Measurements from ENCODE around the gene PFDN5. TPM values are rescaled to one million over a fixed set of nuclear protein-coding genes. Genes with fewer than 3 reads are reported as not detected.
"Not testable (repeated sequence)": the region's sequence is repeated elsewhere in the genome, so short reads cannot be mapped to it uniquely, and the experiment has no call there.

The PFDN5 gene
- total RNA-seq, 2 experiments from 2014 or later, result 376 to 383 TPM

DNA sequence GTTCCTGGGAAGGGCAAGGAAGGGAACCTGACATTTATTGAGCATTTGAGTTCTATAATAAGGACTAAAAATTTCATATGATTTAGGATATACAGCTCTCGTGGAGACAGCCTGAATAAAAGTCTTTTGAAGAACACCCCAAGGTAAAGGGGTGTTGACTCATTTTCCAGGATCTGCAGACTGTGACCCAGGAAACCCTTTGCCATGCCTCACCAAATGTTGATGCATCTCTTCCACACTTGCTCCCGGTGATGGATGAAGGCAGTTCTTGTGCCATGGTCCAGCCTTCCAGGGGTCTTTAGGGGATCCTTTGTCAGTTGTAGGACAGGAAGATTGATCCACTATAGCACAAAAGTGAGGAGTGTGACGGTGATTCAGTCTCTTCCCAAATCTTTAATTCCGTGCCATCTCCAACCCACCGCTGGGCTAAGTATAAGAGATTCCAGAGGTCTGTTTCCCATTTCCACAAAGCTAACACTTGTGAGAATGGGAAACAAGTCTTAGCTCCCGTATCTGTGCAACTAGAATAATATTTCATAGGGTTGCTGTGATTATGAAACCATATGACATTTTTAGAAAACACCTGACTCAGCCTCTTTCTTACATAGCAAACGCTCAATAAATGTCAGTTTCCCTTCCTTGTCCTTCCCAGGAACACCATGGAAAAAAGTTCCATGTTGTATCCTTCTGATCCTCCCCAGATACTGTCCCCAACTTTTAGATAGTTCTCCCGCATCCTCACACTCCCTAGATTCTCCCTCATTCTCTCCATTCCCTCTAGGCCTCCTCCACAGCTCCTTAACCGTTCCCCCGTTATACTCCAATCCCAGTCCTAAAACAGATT is 25.2 kb downstream of the PFDN5 start:
- H3K4me3 Mint-ChIP-seq, result peak overlapping the region; percentile 91
- intact Hi-C loops (cut with micrococcal nuclease), result loop anchor here (1.0 to 10.0 kb wide), 4 partner anchors 21 to 1664 kb away; partner anchors contain the start of genes ESPL1, MYG1 and TESPA1
- DNase-seq, result no peak
- peaks cover 20% of the 10 kb centered on the region for H3K36me3 Mint-ChIP-seq (ENCODE audit: low read depth)
- peak overlapping the region; percentile 97 for H3K27ac Mint-ChIP-seq
- H3K4me1 Mint-ChIP-seq (ENCODE audit: low read depth), result peaks cover 34% of the 10 kb centered on the region
- H3K27me3 Mint-ChIP-seq (ENCODE audit: low read depth), result no peaks in the 10 kb centered on the region
- no peaks in the 10 kb centered on the region for H3K9me3 Mint-ChIP-seq
- CTCF ChIA-PET, result interaction anchor here (0.5 to 12.9 kb wide), 46 partner anchors 9 to 266 kb away, joined by 3 to 196 read pairs (median 5); partner anchors contain the start of genes ESPL1, MYG1, PFDN5 and SP1

DNA sequence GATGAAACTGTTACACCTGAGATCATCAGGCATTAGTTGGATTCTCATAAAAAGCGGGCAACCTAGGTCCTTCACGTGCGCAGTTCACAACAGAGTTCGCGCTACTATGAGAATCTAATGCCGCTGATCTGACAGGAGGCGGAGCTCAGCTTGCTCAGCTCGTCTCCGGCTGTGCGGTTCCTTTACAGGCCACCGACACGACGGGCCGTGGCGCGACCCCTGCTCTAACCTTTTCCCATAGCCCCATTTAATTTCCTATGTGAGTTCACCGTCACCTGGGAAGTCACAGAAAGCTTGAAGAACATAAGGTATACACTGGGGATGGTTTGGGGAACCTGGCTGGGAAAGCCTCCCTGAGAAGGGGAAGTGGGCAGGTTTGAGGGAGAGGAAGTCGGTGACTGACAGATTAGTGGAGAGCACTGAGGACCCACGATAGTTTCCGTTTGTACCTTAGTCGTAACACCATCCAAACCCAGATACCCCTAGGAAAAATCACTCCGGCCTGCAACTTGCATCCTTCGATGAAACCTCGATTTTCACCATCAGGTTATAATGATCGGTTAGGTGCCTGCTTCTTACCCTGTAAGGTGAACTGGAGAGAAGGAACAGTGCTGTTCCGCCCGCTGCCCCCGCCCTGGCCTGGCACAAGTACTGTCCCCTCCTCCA is 28.9 kb downstream of the PFDN5 start:
- peak overlapping the region; percentile 93 for H3K4me3 Mint-ChIP-seq
- peaks cover 35% of the 10 kb centered on the region for H3K4me1 Mint-ChIP-seq (ENCODE audit: low read depth)
- peaks cover 4% of the 10 kb centered on the region for H3K36me3 Mint-ChIP-seq (ENCODE audit: low read depth)
- no peaks in the 10 kb centered on the region for H3K27me3 Mint-ChIP-seq (ENCODE audit: low read depth)
- intact Hi-C loops (cut with micrococcal nuclease), result loop anchor here (1.0 to 10.0 kb wide), 12 partner anchors 21 to 1661 kb away; partner anchors contain the start of genes ATP5MC2, MYG1, PCBP2 and PFDN5
- H3K9me3 Mint-ChIP-seq, result no peaks in the 10 kb centered on the region
- CTCF ChIA-PET, result interaction anchor here (0.5 to 12.9 kb wide), 20 partner anchors 9 to 184 kb away, joined by 3 to 196 read pairs (median 4); partner anchors contain the start of genes MYG1, PRR13, SP1 and TARBP2
- H3K27ac Mint-ChIP-seq, result peak overlapping the region; percentile 97
- DNase-seq, result peak; percentile 72

DNA sequence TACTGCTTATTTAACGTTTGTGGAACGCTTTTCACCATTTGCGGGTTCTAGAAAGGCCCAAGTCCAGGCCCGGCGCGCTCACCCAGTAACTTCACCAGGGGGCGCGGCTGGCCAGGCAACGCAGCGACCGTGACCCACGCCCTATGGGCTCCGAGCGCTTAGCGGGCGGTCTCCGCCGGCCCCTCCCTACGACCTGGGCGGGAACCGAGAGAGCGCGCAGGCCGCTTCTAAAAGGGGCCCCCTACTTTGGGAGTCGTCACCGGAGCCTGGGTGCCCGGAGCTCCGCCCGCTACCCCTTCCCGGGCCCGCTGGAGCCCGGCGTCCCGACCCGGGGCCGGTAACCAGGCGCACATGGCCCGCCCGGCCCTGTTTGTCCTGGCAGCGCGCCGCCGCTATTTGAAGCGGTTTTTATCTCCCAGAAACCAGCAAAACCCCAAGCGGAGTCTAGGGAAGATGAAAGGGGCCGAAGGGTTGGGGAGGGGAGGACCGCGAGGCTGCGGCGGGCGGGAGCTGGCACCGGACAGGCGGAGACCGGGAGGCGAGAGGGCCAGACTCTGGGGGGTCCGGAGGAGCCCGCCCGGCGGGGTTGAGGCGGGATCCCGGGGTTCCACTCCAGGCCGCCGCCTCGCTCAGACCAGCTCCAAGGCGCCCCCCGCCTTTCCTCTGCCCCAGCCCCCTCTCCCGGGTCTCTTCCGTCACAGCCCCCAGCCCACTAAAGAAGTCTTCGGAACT is 29.6 kb downstream of the PFDN5 start:
- peak overlapping the region; percentile 93 for H3K4me3 Mint-ChIP-seq
- peaks cover 33% of the 10 kb centered on the region for H3K4me1 Mint-ChIP-seq (ENCODE audit: low read depth)
- H3K27ac Mint-ChIP-seq, result peak overlapping the region; percentile 97
- intact Hi-C loops (cut with micrococcal nuclease), result loop anchor here (1.0 to 10.0 kb wide), 12 partner anchors 20 to 1660 kb away; partner anchors contain the start of genes ATP5MC2, MYG1, PCBP2 and PFDN5
- H3K36me3 Mint-ChIP-seq (ENCODE audit: low read depth), result peaks cover 1% of the 10 kb centered on the region
- H3K27me3 Mint-ChIP-seq (ENCODE audit: low read depth), result no peaks in the 10 kb centered on the region
- CTCF ChIA-PET, result interaction anchor here (0.6 to 12.9 kb wide), 12 partner anchors 21 to 183 kb away, joined by 3 to 196 read pairs (median 6); partner anchors contain the start of genes MYG1 and SP1
- peak; percentile 93 for DNase-seq
- no peaks in the 10 kb centered on the region for H3K9me3 Mint-ChIP-seq

DNA sequence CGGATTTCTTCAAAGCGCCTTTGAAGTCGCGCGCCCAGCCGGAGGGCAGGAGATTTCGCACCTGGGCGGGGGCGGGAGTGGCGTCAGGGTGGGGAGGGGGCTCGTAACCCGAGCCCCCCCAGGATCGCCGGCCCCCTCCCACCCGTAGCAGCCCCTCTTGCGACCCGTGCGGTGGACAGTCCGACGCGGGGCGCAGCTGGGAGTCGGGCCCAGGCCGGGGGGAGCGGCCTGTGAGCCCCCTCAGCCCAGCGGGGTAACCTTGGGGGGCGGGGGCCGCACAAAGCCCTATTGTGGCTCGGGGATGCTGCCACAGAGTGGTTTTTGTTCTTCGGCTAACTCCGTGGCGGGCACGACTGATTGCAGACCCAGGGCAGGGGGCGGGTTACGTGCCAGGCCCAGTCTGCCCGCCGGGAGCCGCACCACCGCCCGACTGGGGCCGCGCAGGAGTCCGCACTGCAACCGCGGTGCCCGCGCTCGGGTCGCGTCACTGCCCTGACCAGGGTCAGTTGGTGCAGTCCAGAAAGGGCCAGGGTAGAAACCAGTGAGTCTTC is 30.2 kb downstream of the PFDN5 start:
- CTCF ChIA-PET, result interaction anchor here (0.7 to 12.9 kb wide), 6 partner anchors 20 to 113 kb away, joined by 3 to 196 read pairs (median 10); partner anchors contain the start of gene SP1
- peak; percentile 45 for DNase-seq
- Mint-ChIP-seq H3K4me1 (ENCODE audit: low read depth) (peaks cover 26% of the 10 kb centered on the region), H3K36me3 (ENCODE audit: low read depth) (no peaks in the 10 kb centered on the region), H3K27me3 (ENCODE audit: low read depth) (no peaks in the 10 kb centered on the region), H3K4me3 (peak overlapping the region; percentile 93), H3K27ac (peak overlapping the region; percentile 55), H3K9me3 (no peaks in the 10 kb centered on the region)
- intact Hi-C loops (cut with micrococcal nuclease), result loop anchor here (10.0 kb wide), 1 partner anchor 1659 kb away; the partner anchor contains the start of gene TESPA1

GRCh38 chr12:53326460-53327185 is 31.3 kb downstream of the PFDN5 start:
- H3K4me1 Mint-ChIP-seq (ENCODE audit: low read depth), result peaks cover 17% of the 10 kb centered on the region
- H3K27me3 Mint-ChIP-seq (ENCODE audit: low read depth), result no peaks in the 10 kb centered on the region
- H3K9me3 Mint-ChIP-seq, result no peaks in the 10 kb centered on the region
- CTCF ChIA-PET, result interaction anchor here (0.6 to 12.9 kb wide), 15 partner anchors 10 to 186 kb away, joined by 3 to 196 read pairs (median 3); partner anchors contain the start of gene SP1
- H3K36me3 Mint-ChIP-seq (ENCODE audit: low read depth), result no peaks in the 10 kb centered on the region
- peak overlapping the region; percentile 70 for H3K4me3 Mint-ChIP-seq
- DNase-seq, result no peak
- H3K27ac Mint-ChIP-seq, result no peak overlapping the region
- intact Hi-C loops (cut with micrococcal nuclease), result loop anchor here (10.0 kb wide), 1 partner anchor 1658 kb away; the partner anchor contains the start of gene TESPA1

GRCh38 chr12:53327435-53328042 is 32.2 kb downstream of the PFDN5 start:
- intact Hi-C loops (cut with micrococcal nuclease), result loop anchor here (10.0 kb wide), 1 partner anchor 1657 kb away; the partner anchor contains the start of gene TESPA1

GRCh38 chr12:53328043-53328435 is 32.7 kb downstream of the PFDN5 start:
- no peak for DNase-seq
- no peak overlapping the region for H3K27ac Mint-ChIP-seq
- peaks cover 2% of the 10 kb centered on the region for H3K27me3 Mint-ChIP-seq (ENCODE audit: low read depth)
- CTCF ChIA-PET, result interaction anchor here (1.1 to 12.9 kb wide), 5 partner anchors 9 to 181 kb away, joined by 3 to 196 read pairs (median 4); no protein-coding TSS in a partner anchor
- no peaks in the 10 kb centered on the region for H3K36me3 Mint-ChIP-seq (ENCODE audit: low read depth)
- intact Hi-C loops (cut with micrococcal nuclease), result loop anchor here (10.0 kb wide), 1 partner anchor 1657 kb away; the partner anchor contains the start of gene TESPA1
- no peaks in the 10 kb centered on the region for H3K9me3 Mint-ChIP-seq
- H3K4me3 Mint-ChIP-seq, result no peak overlapping the region
- H3K4me1 Mint-ChIP-seq (ENCODE audit: low read depth), result peaks cover 12% of the 10 kb centered on the region

More at GRCh38 chr12:53327435-53328042, 32.2 kb downstream of the PFDN5 start:
- H3K36me3 Mint-ChIP-seq (ENCODE audit: low read depth), result no peaks in the 10 kb centered on the region
- DNase-seq, result peak; percentile 15
- no peaks in the 10 kb centered on the region for H3K9me3 Mint-ChIP-seq
- H3K4me3 Mint-ChIP-seq, result no peak overlapping the region
- CTCF ChIA-PET, result interaction anchor here (0.8 to 12.9 kb wide), 11 partner anchors 10 to 185 kb away, joined by 3 to 196 read pairs (median 3); partner anchors contain the start of gene SP1
- H3K27me3 Mint-ChIP-seq (ENCODE audit: low read depth), result peaks cover 2% of the 10 kb centered on the region
- H3K27ac Mint-ChIP-seq, result no peak overlapping the region
- peaks cover 15% of the 10 kb centered on the region for H3K4me1 Mint-ChIP-seq (ENCODE audit: low read depth)

- Mint-ChIP-seq H3K27me3 (ENCODE audit: low read depth) (peaks cover 17% of the 10 kb centered on the region), H3K27ac (no peak overlapping the region), H3K4me1 (ENCODE audit: low read depth) (peaks cover 5% of the 10 kb centered on the region), H3K4me3 (no peak overlapping the region), H3K9me3 (no peaks in the 10 kb centered on the region), H3K36me3 (ENCODE audit: low read depth) (no peaks in the 10 kb centered on the region)
- no peak for DNase-seq
- CTCF ChIA-PET, result interaction anchor here (0.6 to 12.9 kb wide), 5 partner anchors 9 to 146 kb away, joined by 3 to 196 read pairs (median 4); partner anchors contain the start of gene AAAS
- intact Hi-C loops (cut with micrococcal nuclease), result no loop called here
These were observed 35.3 kb downstream of the PFDN5 start for GRCh38 chr12:53330671-53331070.

- H3K9me3 Mint-ChIP-seq; H3K36me3 Mint-ChIP-seq (ENCODE audit: low read depth); DNase-seq; H3K4me3 Mint-ChIP-seq; intact Hi-C loops (cut with micrococcal nuclease); H3K4me1 Mint-ChIP-seq (ENCODE audit: low read depth); H3K27ac Mint-ChIP-seq: not testable (repeated sequence)
- CTCF ChIA-PET, result interaction anchor here (0.6 to 12.9 kb wide), 3 partner anchors 11 to 44 kb away, joined by 5 to 196 read pairs (median 5); partner anchors contain the start of gene AAAS
- H3K27me3 Mint-ChIP-seq (ENCODE audit: low read depth), result peaks cover 25% of the 10 kb centered on the region
These were observed 37.0 kb downstream of the PFDN5 start for GRCh38 chr12:53332339-53332738.

DNA sequence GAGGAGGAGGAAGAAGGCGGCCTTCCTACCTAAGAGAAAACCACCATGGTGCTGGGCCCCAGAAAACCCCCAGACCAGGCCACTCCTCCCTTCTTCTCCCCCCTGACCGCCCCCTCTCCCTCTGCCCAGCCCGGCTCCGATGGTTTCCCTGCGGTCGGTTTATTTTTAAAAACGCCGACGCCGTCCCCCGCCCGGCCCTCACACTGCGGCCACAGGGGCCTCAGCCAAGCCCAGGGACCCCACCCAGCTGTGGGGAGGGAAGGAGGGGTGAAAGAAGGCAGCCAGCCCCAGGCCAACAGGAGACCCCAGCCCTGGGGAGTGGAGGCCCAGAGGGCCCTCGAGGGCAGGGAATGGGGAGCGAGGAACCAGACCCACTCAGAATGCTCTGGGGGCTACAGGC is 37.4 kb downstream of the PFDN5 start:
- no peak overlapping the region for H3K4me3 Mint-ChIP-seq
- no peaks in the 10 kb centered on the region for H3K9me3 Mint-ChIP-seq
- no peaks in the 10 kb centered on the region for H3K36me3 Mint-ChIP-seq (ENCODE audit: low read depth)
- intact Hi-C loops (cut with micrococcal nuclease), result no loop called here
- CTCF ChIA-PET, result interaction anchor here (0.6 to 12.9 kb wide), 3 partner anchors 11 to 43 kb away, joined by 5 to 196 read pairs (median 5); partner anchors contain the start of gene AAAS
- H3K27me3 Mint-ChIP-seq (ENCODE audit: low read depth), result peaks cover 29% of the 10 kb centered on the region
- no peak overlapping the region for H3K27ac Mint-ChIP-seq
- DNase-seq, result no peak
- H3K4me1 Mint-ChIP-seq (ENCODE audit: low read depth), result no peaks in the 10 kb centered on the region

All from activated naive CD4-positive, alpha-beta T cell treated with anti-CD3 and anti-CD28 coated beads for 36 hours (primary cell).